GM19240 (cell line): ENCODE results near the gene SLC17A3.

Experiments used
- DNase-seq: peaks from one replicate; pipeline ENCODE4 v3.0.0; 2011; ENCODE audit warnings: low spot score; ENCODE audit not compliant: insufficient read length

SLC17A3 gene

GRCh38 chr6:25835442-25836283, 38.4 kb downstream of the SLC17A3 start:
- DNase-seq, result no peak

- no peak for DNase-seq
Observed at GRCh38 chr6:25834950-25835349, 39.1 kb downstream of the SLC17A3 start.

- no peak for DNase-seq
Observed at GRCh38 chr6:25833136-25833535, 40.9 kb downstream of the SLC17A3 start.

GRCh38 chr6:25832670-25833069, 41.4 kb downstream of the SLC17A3 start:
- no peak for DNase-seq

GRCh38 chr6:25832307-25832662, 41.8 kb downstream of the SLC17A3 start:
- DNase-seq, result no peak

GRCh38 chr6:25831532-25832306, 42.3 kb downstream of the SLC17A3 start, which contains the start of gene SLC17A1:
Gene SLC17A1 (minus strand): TSS chr6:25832052. CDS start chr6:25830557, 1,495 bp downstream.
- DNase-seq, result no peak

- DNase-seq, result no peak
Observed at GRCh38 chr6:25830458-25830857, 43.6 kb downstream of the SLC17A3 start.

GRCh38 chr6:25829375-25829774, 44.7 kb downstream of the SLC17A3 start:
- no peak for DNase-seq

GRCh38 chr6:25821341-25821740, 52.7 kb downstream of the SLC17A3 start:
- DNase-seq, result no peak

- DNase-seq, result no peak
Observed at GRCh38 chr6:25816252-25816651, 57.8 kb downstream of the SLC17A3 start.

GRCh38 chr6:25815194-25815593, 58.8 kb downstream of the SLC17A3 start:
- no peak for DNase-seq

- no peak for DNase-seq
Observed at GRCh38 chr6:25804804-25805203, 69.2 kb downstream of the SLC17A3 start.

GRCh38 chr6:25801436-25801835, 72.6 kb downstream of the SLC17A3 start:
- DNase-seq, result no peak
